ENCODE measurements around the gene SLC29A4. TPM values are rescaled to one million over a fixed set of nuclear protein-coding genes. Genes with fewer than 3 reads are reported as not detected.
"Not testable (repeated sequence)": the region's sequence is repeated elsewhere in the genome, so short reads cannot be mapped to it uniquely, and the experiment has no call there.

The SLC29A4 gene
- 1 to 10 TPM; 2.9 to 5.5 (median 3.6) TPM for total RNA-seq
- polyA plus RNA-seq = 11.8 TPM
- long read RNA-seq, donor 1, full-length matches to known transcripts = 4 of 9 reads
- long read RNA-seq, donor 1, partial matches to known transcripts = 2 of 9 reads
- long read RNA-seq, donor 1, other reads (novel, unspliced or antisense) = 3 of 9 reads
- long read RNA-seq, donor 2, full-length matches to known transcripts = 1 of 2 reads
- long read RNA-seq, donor 2, partial matches to known transcripts = 0 of 2 reads
- long read RNA-seq, donor 2, other reads (novel, unspliced or antisense) = 1 of 2 reads
- long read RNA-seq, donor 3, partial matches to known transcripts = 4 of 5 reads
- long read RNA-seq, donor 3, other reads (novel, unspliced or antisense) = 1 of 5 reads
- long read RNA-seq, donor 4, full-length matches to known transcripts = 5 of 10 reads
- long read RNA-seq, donor 4, partial matches to known transcripts = 0 of 10 reads
- long read RNA-seq, donor 4, other reads (novel, unspliced or antisense) = 5 of 10 reads

- intact Hi-C loops (cut with DNase I) = no loop called here
- Histone ChIP-seq H3K9me3 (ENCODE audit: control insufficient read depth, low read length) (no peaks in the 10 kb centered on the region), H3K4me3 (ENCODE audit: low read length) (peak within 1 kb of the TSS; percentile 75), H3K27ac (ENCODE audit: low read length) (no peak within 1 kb of the TSS), H3K27me3 (ENCODE audit: control insufficient read depth, insufficient read depth) (no peaks in the 10 kb centered on the region), H3K4me1 (ENCODE audit: control insufficient read depth, insufficient read depth, low read length) (no peaks in the 10 kb centered on the region)
- peak; percentile 69 to 85 (median 83) for DNase-seq
- ATAC-seq = peak; percentile 62 to 67
- WGBS = under 1% methylated on average over 59 of the region's 69 CpGs
These were observed at the start of gene SLC29A4 for GRCh38 chr7:5282543-5283316. SLC29A4 (plus strand) TSS chr7:5282943; CDS start chr7:5287817, 4,874 bp downstream.

GRCh38 chr7:5234852-5235831 is 47.6 kb upstream of the SLC29A4 start:
- ATAC-seq (no peak), DNase-seq (peak in 1 of 3 donors; percentile 9)
- intact Hi-C loops (cut with DNase I) = loop anchor here in 1 of 4 donors (10.0 kb wide), 1 partner anchor 220 kb away; no protein-coding TSS in a partner anchor
- Histone ChIP-seq H3K27ac (ENCODE audit: low read length) (no peak overlapping the region), H3K4me3 (ENCODE audit: low read length) (no peak overlapping the region), H3K4me1 (ENCODE audit: control insufficient read depth, insufficient read depth, low read length) (no peaks in the 10 kb centered on the region), H3K9me3 (ENCODE audit: control insufficient read depth, low read length) (no peaks in the 10 kb centered on the region), H3K27me3 (ENCODE audit: control insufficient read depth, insufficient read depth) (no peaks in the 10 kb centered on the region)
- 81% methylated on average over 26 of the region's 26 CpGs for WGBS

GRCh38 chr7:5237286-5237685 is 45.5 kb upstream of the SLC29A4 start:
- intact Hi-C loops (cut with DNase I) = loop anchor here in 1 of 4 donors (10.0 kb wide), 1 partner anchor 218 kb away; no protein-coding TSS in a partner anchor
- peak; percentile 79 to 87 (median 86) for DNase-seq
- WGBS = 31% methylated on average over 21 of the region's 21 CpGs

GRCh38 chr7:5238500-5238899 is 44.2 kb upstream of the SLC29A4 start:
- Histone ChIP-seq H3K4me3 (ENCODE audit: low read length) (no peak overlapping the region), H3K27me3 (ENCODE audit: control insufficient read depth, insufficient read depth) (no peaks in the 10 kb centered on the region), H3K9me3 (ENCODE audit: control insufficient read depth, low read length) (no peaks in the 10 kb centered on the region), H3K4me1 (ENCODE audit: control insufficient read depth, insufficient read depth, low read length) (no peaks in the 10 kb centered on the region), H3K27ac (ENCODE audit: low read length) (no peak overlapping the region)
- 72% methylated on average over 19 of the region's 19 CpGs for WGBS
- intact Hi-C loops (cut with DNase I) = loop anchor here in 1 of 4 donors (10.0 kb wide), 1 partner anchor 216 kb away; no protein-coding TSS in a partner anchor
- no peak for ATAC-seq
- DNase-seq = no peak

More at GRCh38 chr7:5237286-5237685, 45.5 kb upstream of the SLC29A4 start:
- no peak overlapping the region for H3K27ac ChIP-seq (ENCODE audit: low read length)
- H3K9me3 ChIP-seq (ENCODE audit: control insufficient read depth, low read length) = no peaks in the 10 kb centered on the region
- no peak overlapping the region for H3K4me3 ChIP-seq (ENCODE audit: low read length)
- no peaks in the 10 kb centered on the region for H3K4me1 ChIP-seq (ENCODE audit: control insufficient read depth, insufficient read depth, low read length)
- peak; percentile 57 to 65 for ATAC-seq
- no peaks in the 10 kb centered on the region for H3K27me3 ChIP-seq (ENCODE audit: control insufficient read depth, insufficient read depth)

- Histone ChIP-seq H3K9me3 (ENCODE audit: control insufficient read depth, low read length) (no peaks in the 10 kb centered on the region), H3K4me1 (ENCODE audit: control insufficient read depth, insufficient read depth, low read length) (no peaks in the 10 kb centered on the region), H3K27me3 (ENCODE audit: control insufficient read depth, insufficient read depth) (no peaks in the 10 kb centered on the region), H3K27ac (ENCODE audit: low read length) (no peak overlapping the region), H3K4me3 (ENCODE audit: low read length) (no peak overlapping the region)
- ATAC-seq (no peak), DNase-seq (peak in 1 of 3 donors; percentile 52)
- WGBS = 81% methylated on average over 12 of the region's 12 CpGs
- intact Hi-C loops (cut with DNase I) = loop anchor here in 3 of 4 donors (5.0 to 10.0 kb wide), 3 partner anchors 122 to 212 kb away; no protein-coding TSS in a partner anchor
These were observed 39.5 kb upstream of the SLC29A4 start for GRCh38 chr7:5243261-5243660.

GRCh38 chr7:5248201-5248885 is 34.4 kb upstream of the SLC29A4 start:
- intact Hi-C loops (cut with DNase I) = loop anchor here in 2 of 4 donors (10.0 kb wide), 2 partner anchors 116 to 206 kb away; no protein-coding TSS in a partner anchor
- ATAC-seq (peak; percentile 84 to 89), DNase-seq (peak; percentile 75 to 92 (median 91))
- H3K27me3 ChIP-seq (ENCODE audit: control insufficient read depth, insufficient read depth) = no peaks in the 10 kb centered on the region
- H3K4me1 ChIP-seq (ENCODE audit: control insufficient read depth, insufficient read depth, low read length) = no peaks in the 10 kb centered on the region
- H3K4me3 ChIP-seq (ENCODE audit: low read length) = no peak overlapping the region
- WGBS = 48% methylated on average over 31 of the region's 31 CpGs
- no peaks in the 10 kb centered on the region for H3K9me3 ChIP-seq (ENCODE audit: control insufficient read depth, low read length)
- H3K27ac ChIP-seq (ENCODE audit: low read length) = no peak overlapping the region

- intact Hi-C loops (cut with DNase I); DNase-seq; H3K27ac ChIP-seq (ENCODE audit: low read length); H3K9me3 ChIP-seq (ENCODE audit: control insufficient read depth, low read length); H3K4me1 ChIP-seq (ENCODE audit: control insufficient read depth, insufficient read depth, low read length); H3K4me3 ChIP-seq (ENCODE audit: low read length); ATAC-seq; H3K27me3 ChIP-seq (ENCODE audit: control insufficient read depth, insufficient read depth): not testable (repeated sequence)
- WGBS = 88% methylated on average over 8 of the region's 8 CpGs
These were observed 32.0 kb upstream of the SLC29A4 start for GRCh38 chr7:5250787-5251186.

- intact Hi-C loops (cut with DNase I) = not testable (repeated sequence)
These were observed 29.2 kb upstream of the SLC29A4 start for GRCh38 chr7:5253529-5253928.

GRCh38 chr7:5254371-5254770 is 28.4 kb upstream of the SLC29A4 start:
- 84% methylated on average over 9 of the region's 9 CpGs for WGBS
- H3K27ac ChIP-seq (ENCODE audit: low read length); H3K27me3 ChIP-seq (ENCODE audit: control insufficient read depth, insufficient read depth); DNase-seq; H3K9me3 ChIP-seq (ENCODE audit: control insufficient read depth, low read length); H3K4me1 ChIP-seq (ENCODE audit: control insufficient read depth, insufficient read depth, low read length); ATAC-seq; intact Hi-C loops (cut with DNase I); H3K4me3 ChIP-seq (ENCODE audit: low read length): not testable (repeated sequence)

More at GRCh38 chr7:5253529-5253928, 29.2 kb upstream of the SLC29A4 start:
- H3K27ac ChIP-seq (ENCODE audit: low read length); H3K9me3 ChIP-seq (ENCODE audit: control insufficient read depth, low read length); H3K4me3 ChIP-seq (ENCODE audit: low read length); DNase-seq; ATAC-seq; H3K4me1 ChIP-seq (ENCODE audit: control insufficient read depth, insufficient read depth, low read length); H3K27me3 ChIP-seq (ENCODE audit: control insufficient read depth, insufficient read depth): not testable (repeated sequence)
- 71% methylated on average over 14 of the region's 14 CpGs for WGBS

Data from right cardiac atrium (tissue), 5 donors.